HL-60 (cell line): ENCODE measurements around the gene BPNT1.
A peak's percentile ranks its signal among the peaks of the same experiment; 100 is the strongest.

ENCODE experiments used
- DNase-seq, 2 experiments: peaks; one replicate each; pipeline ENCODE4 v3.0.0-alpha.2; 2010 to 2020; ENCODE audit warnings: low read depth in 1 of 2, low spot score in 1 of 2
- H3K27ac ChIP-seq: fragments of 250-450 bp; sonication (Bioruptor Pico); replicated peaks from 2 replicates; pipeline ENCODE4 v1.5.1; 2020; ENCODE audit warnings: mild to moderate bottlenecking, moderate library complexity
- H3K27me3 ChIP-seq: fragments of 250-450 bp; sonication (Bioruptor Pico); 2 replicates; pipeline ENCODE4 v1.5.1; 2021; ENCODE audit warnings: mild to moderate bottlenecking, moderate library complexity; ENCODE audit not compliant: insufficient read depth, poor library complexity, severe bottlenecking
- H3K4me3 ChIP-seq: replicated peaks from 2 replicates; pipeline ENCODE4 v1.5.1; 2011; ENCODE audit warnings: mild to moderate bottlenecking, control low read depth, low read length; ENCODE audit not compliant: insufficient read depth
- CTCF ChIP-seq: IDR thresholded peaks from one replicate; pipeline ENCODE4 v1.5.1; 2011; ENCODE audit warnings: low read length, control low read depth, inconsistent platforms; ENCODE audit not compliant: insufficient read depth
- GABPA ChIP-seq: IDR thresholded peaks from 2 replicates; pipeline ENCODE4 v1.6.1; 2012; ENCODE audit warnings: low read depth
- POLR2AphosphoS5 ChIP-seq: IDR thresholded peaks from 2 replicates; pipeline ENCODE4 v1.6.1; 2012; ENCODE audit warnings: low read depth
- SPI1 ChIP-seq: IDR thresholded peaks from 2 replicates; pipeline ENCODE4 v1.6.1; 2012; ENCODE audit warnings: low read depth, mild to moderate bottlenecking, borderline replicate concordance
- TF ChIP-seq, protein P1 (sequence below): IDR thresholded peaks from 2 replicates; pipeline ENCODE4 v1.6.1; 2012; ENCODE audit warnings: low read depth; ENCODE audit not compliant: insufficient replicate concordance

BPNT1 gene

DNA sequence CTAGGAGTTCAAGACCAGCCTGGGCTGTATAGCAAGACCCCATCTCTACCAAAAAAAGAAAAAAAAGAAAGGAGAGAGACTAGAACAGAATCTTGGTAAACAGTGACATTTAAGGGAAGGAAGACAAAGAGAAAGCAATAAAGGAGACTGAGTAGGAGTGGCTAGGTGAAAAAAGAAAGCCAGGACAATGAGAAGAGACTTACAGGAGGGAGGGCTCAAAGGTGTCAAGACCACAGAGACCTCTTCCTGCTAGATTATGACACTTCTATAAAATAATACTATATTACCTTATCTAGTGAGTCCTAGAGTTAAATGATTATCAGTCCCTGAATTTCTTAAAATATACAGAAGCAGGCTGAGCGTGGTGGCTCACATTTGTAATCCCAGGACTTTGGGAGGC, 33.2 kb downstream of the BPNT1 start:
- Histone ChIP-seq H3K27ac (no peak overlapping the region), H3K4me3 (no peak overlapping the region), H3K27me3 (no peaks in the 10 kb centered on the region)
- TF ChIP-seq SPI1 (no peak), POLR2AphosphoS5 (no peak), CTCF (no peak), GABPA (no peak)
- TF ChIP-seq, protein P1, sequence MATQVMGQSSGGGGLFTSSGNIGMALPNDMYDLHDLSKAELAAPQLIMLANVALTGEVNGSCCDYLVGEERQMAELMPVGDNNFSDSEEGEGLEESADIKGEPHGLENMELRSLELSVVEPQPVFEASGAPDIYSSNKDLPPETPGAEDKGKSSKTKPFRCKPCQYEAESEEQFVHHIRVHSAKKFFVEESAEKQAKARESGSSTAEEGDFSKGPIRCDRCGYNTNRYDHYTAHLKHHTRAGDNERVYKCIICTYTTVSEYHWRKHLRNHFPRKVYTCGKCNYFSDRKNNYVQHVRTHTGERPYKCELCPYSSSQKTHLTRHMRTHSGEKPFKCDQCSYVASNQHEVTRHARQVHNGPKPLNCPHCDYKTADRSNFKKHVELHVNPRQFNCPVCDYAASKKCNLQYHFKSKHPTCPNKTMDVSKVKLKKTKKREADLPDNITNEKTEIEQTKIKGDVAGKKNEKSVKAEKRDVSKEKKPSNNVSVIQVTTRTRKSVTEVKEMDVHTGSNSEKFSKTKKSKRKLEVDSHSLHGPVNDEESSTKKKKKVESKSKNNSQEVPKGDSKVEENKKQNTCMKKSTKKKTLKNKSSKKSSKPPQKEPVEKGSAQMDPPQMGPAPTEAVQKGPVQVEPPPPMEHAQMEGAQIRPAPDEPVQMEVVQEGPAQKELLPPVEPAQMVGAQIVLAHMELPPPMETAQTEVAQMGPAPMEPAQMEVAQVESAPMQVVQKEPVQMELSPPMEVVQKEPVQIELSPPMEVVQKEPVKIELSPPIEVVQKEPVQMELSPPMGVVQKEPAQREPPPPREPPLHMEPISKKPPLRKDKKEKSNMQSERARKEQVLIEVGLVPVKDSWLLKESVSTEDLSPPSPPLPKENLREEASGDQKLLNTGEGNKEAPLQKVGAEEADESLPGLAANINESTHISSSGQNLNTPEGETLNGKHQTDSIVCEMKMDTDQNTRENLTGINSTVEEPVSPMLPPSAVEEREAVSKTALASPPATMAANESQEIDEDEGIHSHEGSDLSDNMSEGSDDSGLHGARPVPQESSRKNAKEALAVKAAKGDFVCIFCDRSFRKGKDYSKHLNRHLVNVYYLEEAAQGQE: no peak
- DNase-seq: no peak

GRCh38 chr1:220046052-220046930, 43.3 kb downstream of the BPNT1 start, which contains the start of gene EPRS1:
Gene EPRS1, minus strand, starts transcription at chr1:220046505. Its CDS starts 117 bp downstream, at chr1:220046388.
- Histone ChIP-seq H3K27me3 (no peaks in the 10 kb centered on the region), H3K4me3 (peak within 1 kb of the TSS; percentile 100), H3K27ac (peak within 1 kb of the TSS; percentile 85)
- peak; percentile 96 to 98 for DNase-seq
- TF ChIP-seq CTCF (peak; percentile 20), GABPA (no peak), POLR2AphosphoS5 (peak; percentile 91), SPI1 (no peak)
- TF ChIP-seq, protein P1: no peak

DNA sequence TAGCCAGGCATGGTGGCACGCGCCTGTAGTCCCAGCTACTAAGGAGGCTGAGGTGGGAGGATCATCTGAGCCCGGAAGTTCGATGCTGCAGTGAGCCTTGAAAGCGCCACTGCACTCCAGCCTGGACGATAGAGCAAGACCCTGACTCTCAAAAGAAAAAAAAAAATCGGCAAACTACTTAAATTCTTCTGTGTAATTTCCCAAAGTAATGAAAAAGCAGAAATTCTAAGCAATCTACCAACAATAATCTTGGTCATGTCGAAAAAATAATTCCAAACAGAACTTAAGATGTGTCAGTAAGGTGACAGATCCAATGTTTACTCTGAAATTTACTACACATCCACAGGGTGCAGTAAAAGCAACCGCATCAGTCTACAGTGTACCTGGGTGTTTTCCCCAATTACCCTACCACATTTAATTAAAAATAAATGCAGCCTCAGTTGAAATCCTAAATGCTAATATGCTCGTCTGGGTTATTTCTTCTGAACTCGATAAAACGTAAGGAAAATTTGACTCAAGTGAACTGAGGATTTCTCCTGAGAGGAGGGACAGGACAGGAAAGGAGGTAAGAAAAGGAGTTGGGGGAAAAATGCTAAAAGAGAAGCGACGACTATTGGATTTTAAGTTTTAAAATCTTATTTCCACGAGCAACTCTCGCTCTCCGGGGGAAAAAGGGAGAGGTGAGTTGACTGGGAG, 44.1 kb downstream of the BPNT1 start:
- no peak for TF ChIP-seq SPI1
- TF ChIP-seq, protein P1: no peak
- TF ChIP-seq POLR2AphosphoS5: no peak
- TF ChIP-seq CTCF: no peak
- no peak for TF ChIP-seq GABPA
- DNase-seq: peak in 1 of 2 experiments; percentile 48
- peak overlapping the region; percentile 100 for H3K4me3 ChIP-seq
- no peaks in the 10 kb centered on the region for H3K27me3 ChIP-seq
- H3K27ac ChIP-seq: peak overlapping the region; percentile 85
